ENCODE measurements around the gene SIGLEC12. TPM values are rescaled to one million over a fixed set of nuclear protein-coding genes. Genes with fewer than 3 reads are reported as not detected.

The SIGLEC12 gene
- total RNA-seq, 1 donor from 2014 or later = not detected

DNA sequence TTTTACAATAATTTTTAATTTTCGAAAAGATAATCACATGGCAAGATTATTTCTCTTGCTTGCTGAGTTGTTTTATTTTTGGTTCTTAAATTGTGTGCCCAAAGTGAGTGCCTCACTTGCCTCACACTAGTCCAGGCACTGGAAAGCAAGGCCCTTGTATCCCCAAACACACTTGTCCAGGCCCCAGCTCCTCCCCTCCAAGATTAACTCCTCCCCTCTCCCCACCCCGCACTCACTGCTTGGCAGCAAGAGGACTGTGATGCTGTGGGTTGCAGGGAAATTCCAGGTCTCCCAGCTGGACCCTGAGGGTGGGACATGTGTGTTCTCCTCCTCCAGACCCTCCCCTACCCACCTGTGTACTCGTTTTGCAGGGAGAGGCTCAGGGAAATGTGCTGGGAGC is 3.9 kb downstream of the SIGLEC12 start:
- Mint-ChIP-seq H3K36me3 (peaks cover 3% of the 10 kb centered on the region), H3K27me3 (ENCODE audit: low read depth) (no peaks in the 10 kb centered on the region), H3K4me3 (no peak overlapping the region), H3K27ac (no peak overlapping the region), H3K4me1 (no peaks in the 10 kb centered on the region), H3K9me3 (peaks cover 53% of the 10 kb centered on the region)
- TF ChIP-seq, protein P1, sequence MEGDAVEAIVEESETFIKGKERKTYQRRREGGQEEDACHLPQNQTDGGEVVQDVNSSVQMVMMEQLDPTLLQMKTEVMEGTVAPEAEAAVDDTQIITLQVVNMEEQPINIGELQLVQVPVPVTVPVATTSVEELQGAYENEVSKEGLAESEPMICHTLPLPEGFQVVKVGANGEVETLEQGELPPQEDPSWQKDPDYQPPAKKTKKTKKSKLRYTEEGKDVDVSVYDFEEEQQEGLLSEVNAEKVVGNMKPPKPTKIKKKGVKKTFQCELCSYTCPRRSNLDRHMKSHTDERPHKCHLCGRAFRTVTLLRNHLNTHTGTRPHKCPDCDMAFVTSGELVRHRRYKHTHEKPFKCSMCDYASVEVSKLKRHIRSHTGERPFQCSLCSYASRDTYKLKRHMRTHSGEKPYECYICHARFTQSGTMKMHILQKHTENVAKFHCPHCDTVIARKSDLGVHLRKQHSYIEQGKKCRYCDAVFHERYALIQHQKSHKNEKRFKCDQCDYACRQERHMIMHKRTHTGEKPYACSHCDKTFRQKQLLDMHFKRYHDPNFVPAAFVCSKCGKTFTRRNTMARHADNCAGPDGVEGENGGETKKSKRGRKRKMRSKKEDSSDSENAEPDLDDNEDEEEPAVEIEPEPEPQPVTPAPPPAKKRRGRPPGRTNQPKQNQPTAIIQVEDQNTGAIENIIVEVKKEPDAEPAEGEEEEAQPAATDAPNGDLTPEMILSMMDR (IDR thresholded peaks at IDR 0.05; ENCODE audit: unreplicated experiment) = no peak
- DNase-seq (ENCODE audit: low spot score in 2 of 2, unreplicated experiment in 2 of 2) = no peak

DNA sequence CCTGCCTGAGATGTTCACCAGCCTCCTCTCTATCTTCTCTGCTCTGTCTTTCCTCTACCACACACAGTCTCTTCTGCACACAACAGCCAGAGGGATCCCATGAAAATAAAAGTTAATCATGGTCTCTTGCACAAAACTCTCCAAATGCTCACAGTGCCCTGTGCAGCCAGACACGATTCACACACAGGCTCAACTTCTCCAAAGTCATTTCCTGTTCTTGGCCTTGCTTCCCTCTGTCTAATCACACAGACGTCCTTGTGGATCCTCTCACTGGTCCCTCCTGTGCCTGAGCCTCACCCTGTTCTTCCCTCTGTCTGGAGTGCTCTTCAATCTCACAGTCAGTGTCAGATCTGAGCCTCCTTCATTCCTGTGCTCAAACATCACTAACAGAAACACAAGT is 7.8 kb downstream of the SIGLEC12 start:
- H3K27ac Mint-ChIP-seq = no peak overlapping the region
- H3K4me3 Mint-ChIP-seq = no peak overlapping the region
- TF ChIP-seq, protein P1 (IDR thresholded peaks at IDR 0.05; ENCODE audit: unreplicated experiment) = no peak
- peaks cover 63% of the 10 kb centered on the region for H3K9me3 Mint-ChIP-seq
- H3K36me3 Mint-ChIP-seq = peaks cover 3% of the 10 kb centered on the region
- no peak for DNase-seq (ENCODE audit: low spot score in 2 of 2, unreplicated experiment in 2 of 2)
- no peaks in the 10 kb centered on the region for H3K4me1 Mint-ChIP-seq
- no peaks in the 10 kb centered on the region for H3K27me3 Mint-ChIP-seq (ENCODE audit: low read depth)

- TF ChIP-seq, protein P1 (IDR thresholded peaks at IDR 0.05; ENCODE audit: unreplicated experiment) = no peak
- Mint-ChIP-seq H3K36me3 (peaks cover 3% of the 10 kb centered on the region), H3K27me3 (ENCODE audit: low read depth) (no peaks in the 10 kb centered on the region), H3K9me3 (peaks cover 59% of the 10 kb centered on the region), H3K4me3 (no peak overlapping the region), H3K4me1 (no peaks in the 10 kb centered on the region), H3K27ac (no peak overlapping the region)
- DNase-seq (ENCODE audit: low spot score in 2 of 2, unreplicated experiment in 2 of 2) = no peak
Measured at GRCh38 chr19:51491586-51491985, 10.0 kb downstream of the SIGLEC12 start.

- no peaks in the 10 kb centered on the region for H3K4me1 Mint-ChIP-seq
- H3K4me3 Mint-ChIP-seq = no peak overlapping the region
- peaks cover 58% of the 10 kb centered on the region for H3K9me3 Mint-ChIP-seq
- no peak for DNase-seq (ENCODE audit: low spot score in 2 of 2, unreplicated experiment in 2 of 2)
- TF ChIP-seq, protein P1 (IDR thresholded peaks at IDR 0.05; ENCODE audit: unreplicated experiment) = no peak
- peaks cover 3% of the 10 kb centered on the region for H3K36me3 Mint-ChIP-seq
- H3K27ac Mint-ChIP-seq = no peak overlapping the region
- no peaks in the 10 kb centered on the region for H3K27me3 Mint-ChIP-seq (ENCODE audit: low read depth)
Measured at GRCh38 chr19:51490676-51491075, 10.9 kb downstream of the SIGLEC12 start.

- H3K27ac Mint-ChIP-seq = no peak overlapping the region
- H3K36me3 Mint-ChIP-seq = no peaks in the 10 kb centered on the region
- H3K27me3 Mint-ChIP-seq (ENCODE audit: low read depth) = no peaks in the 10 kb centered on the region
- no peak overlapping the region for H3K4me3 Mint-ChIP-seq
- peaks cover 61% of the 10 kb centered on the region for H3K9me3 Mint-ChIP-seq
- DNase-seq (ENCODE audit: low spot score in 2 of 2, unreplicated experiment in 2 of 2) = no peak
- no peaks in the 10 kb centered on the region for H3K4me1 Mint-ChIP-seq
- TF ChIP-seq, protein P1 (IDR thresholded peaks at IDR 0.05; ENCODE audit: unreplicated experiment) = no peak
Measured at GRCh38 chr19:51489113-51489512, 12.5 kb downstream of the SIGLEC12 start.

DNA sequence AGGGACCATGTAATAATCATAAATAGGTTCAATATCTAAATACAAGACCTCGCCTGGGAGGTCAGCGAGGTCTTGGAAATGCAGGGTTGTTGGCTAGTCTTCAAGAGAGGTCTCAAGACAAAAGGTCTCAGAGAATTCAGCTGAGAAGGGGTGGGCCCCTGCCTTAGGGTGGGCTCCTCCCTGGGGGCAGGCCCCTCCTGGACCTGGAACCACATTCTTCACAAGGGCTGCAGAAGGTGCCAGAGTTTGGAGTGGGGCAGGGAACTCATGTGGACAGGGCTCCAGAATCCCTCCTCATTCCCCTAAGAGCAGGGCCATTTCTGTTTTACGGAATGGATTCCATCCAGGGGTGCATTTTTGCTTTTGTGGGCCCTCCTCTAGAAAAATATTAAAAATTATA is 13.1 kb downstream of the SIGLEC12 start:
- Mint-ChIP-seq H3K27ac (no peak overlapping the region), H3K27me3 (ENCODE audit: low read depth) (no peaks in the 10 kb centered on the region), H3K9me3 (peaks cover 59% of the 10 kb centered on the region), H3K4me1 (no peaks in the 10 kb centered on the region), H3K36me3 (no peaks in the 10 kb centered on the region), H3K4me3 (no peak overlapping the region)
- TF ChIP-seq, protein P1 (IDR thresholded peaks at IDR 0.05; ENCODE audit: unreplicated experiment) = no peak
- DNase-seq (ENCODE audit: low spot score in 2 of 2, unreplicated experiment in 2 of 2) = no peak

Data from mesothelial cell of epicardium (in vitro differentiated cells).